Measurements from ENCODE around the gene RNU6-1. TPM values are rescaled to one million over a fixed set of nuclear protein-coding genes. Genes with fewer than 3 reads are reported as not detected.

RNU6-1 gene
- total RNA-seq, 1 experiment from 2014 or later: not detected

DNA sequence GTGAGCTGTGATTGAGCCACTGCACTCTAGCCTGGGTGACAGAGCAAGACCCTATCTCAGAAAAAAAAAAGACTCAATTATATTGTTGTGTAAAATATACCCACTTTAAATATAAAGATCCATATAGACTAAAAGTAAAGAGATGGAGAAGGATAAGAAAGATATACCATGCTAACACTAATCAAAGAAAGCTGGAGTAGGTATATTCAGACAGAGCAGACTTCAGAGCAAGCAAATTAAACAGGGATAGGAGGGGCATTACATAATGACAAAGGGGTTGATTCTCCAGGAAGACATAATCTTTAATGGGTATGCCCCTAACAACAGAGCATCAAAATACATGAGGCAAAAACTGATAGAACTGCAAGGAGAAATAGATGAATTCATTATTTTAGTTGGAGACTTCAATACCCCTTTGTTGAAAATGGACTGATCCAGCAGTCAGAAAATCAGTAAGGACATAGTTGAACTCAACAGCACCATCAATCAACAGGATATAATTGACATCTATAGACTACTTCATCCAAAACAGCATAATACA is 31.1 kb upstream of the RNU6-1 start:
- intact Hi-C loops (cut with micrococcal nuclease; ENCODE audit: unreplicated experiment): no loop called here
- no peaks in the 10 kb centered on the region for H3K4me1 Mint-ChIP-seq (ENCODE audit: low read depth, unreplicated experiment)
- H3K27me3 Mint-ChIP-seq (ENCODE audit: unreplicated experiment): peaks cover 7% of the 10 kb centered on the region
- TF ChIP-seq, protein P1, sequence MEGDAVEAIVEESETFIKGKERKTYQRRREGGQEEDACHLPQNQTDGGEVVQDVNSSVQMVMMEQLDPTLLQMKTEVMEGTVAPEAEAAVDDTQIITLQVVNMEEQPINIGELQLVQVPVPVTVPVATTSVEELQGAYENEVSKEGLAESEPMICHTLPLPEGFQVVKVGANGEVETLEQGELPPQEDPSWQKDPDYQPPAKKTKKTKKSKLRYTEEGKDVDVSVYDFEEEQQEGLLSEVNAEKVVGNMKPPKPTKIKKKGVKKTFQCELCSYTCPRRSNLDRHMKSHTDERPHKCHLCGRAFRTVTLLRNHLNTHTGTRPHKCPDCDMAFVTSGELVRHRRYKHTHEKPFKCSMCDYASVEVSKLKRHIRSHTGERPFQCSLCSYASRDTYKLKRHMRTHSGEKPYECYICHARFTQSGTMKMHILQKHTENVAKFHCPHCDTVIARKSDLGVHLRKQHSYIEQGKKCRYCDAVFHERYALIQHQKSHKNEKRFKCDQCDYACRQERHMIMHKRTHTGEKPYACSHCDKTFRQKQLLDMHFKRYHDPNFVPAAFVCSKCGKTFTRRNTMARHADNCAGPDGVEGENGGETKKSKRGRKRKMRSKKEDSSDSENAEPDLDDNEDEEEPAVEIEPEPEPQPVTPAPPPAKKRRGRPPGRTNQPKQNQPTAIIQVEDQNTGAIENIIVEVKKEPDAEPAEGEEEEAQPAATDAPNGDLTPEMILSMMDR (IDR thresholded peaks at IDR 0.05; ENCODE audit: unreplicated experiment): no peak
- H3K9me3 Mint-ChIP-seq (ENCODE audit: low read depth, unreplicated experiment): peaks cover 6% of the 10 kb centered on the region
- CTCF ChIA-PET: no interaction called here
- H3K4me3 Mint-ChIP-seq (ENCODE audit: low read depth, unreplicated experiment): no peak overlapping the region
- H3K36me3 Mint-ChIP-seq (ENCODE audit: insufficient read depth, unreplicated experiment): no peaks in the 10 kb centered on the region
- no TSS peak for BruUV-seq (replicated peaks)
- H3K27ac Mint-ChIP-seq (ENCODE audit: unreplicated experiment): no peak overlapping the region
- DNase-seq: no peak

DNA sequence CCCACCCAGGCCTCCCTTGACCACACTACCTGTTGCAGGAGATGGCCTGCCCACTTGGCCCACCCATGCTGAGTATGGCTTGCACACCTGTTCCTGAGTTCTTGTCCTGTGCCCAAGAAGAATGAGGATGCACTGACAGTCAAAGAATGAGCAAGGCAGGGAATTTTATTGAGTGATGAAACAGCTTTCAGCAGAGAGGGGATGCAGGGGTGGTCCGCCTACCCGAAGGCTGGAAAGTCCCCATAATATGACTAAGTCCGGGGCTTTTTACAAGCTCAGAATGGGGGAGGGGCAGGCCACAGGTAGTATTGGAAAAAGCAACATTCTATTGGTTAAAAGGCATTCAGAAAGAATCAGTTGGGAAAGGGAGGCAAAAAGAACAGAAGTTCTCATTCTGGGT is 29.9 kb upstream of the RNU6-1 start:
- Mint-ChIP-seq H3K4me1 (ENCODE audit: low read depth, unreplicated experiment) (no peaks in the 10 kb centered on the region), H3K36me3 (ENCODE audit: insufficient read depth, unreplicated experiment) (no peaks in the 10 kb centered on the region), H3K27me3 (ENCODE audit: unreplicated experiment) (peaks cover 14% of the 10 kb centered on the region), H3K4me3 (ENCODE audit: low read depth, unreplicated experiment) (no peak overlapping the region), H3K9me3 (ENCODE audit: low read depth, unreplicated experiment) (peaks cover 6% of the 10 kb centered on the region), H3K27ac (ENCODE audit: unreplicated experiment) (no peak overlapping the region)
- CTCF ChIA-PET: no interaction called here
- intact Hi-C loops (cut with micrococcal nuclease; ENCODE audit: unreplicated experiment): loop anchor here (10.0 kb wide), 1 partner anchor 95 kb away; no protein-coding TSS in a partner anchor
- TF ChIP-seq, protein P1 (IDR thresholded peaks at IDR 0.05; ENCODE audit: unreplicated experiment): no peak
- BruUV-seq (replicated peaks): no TSS peak
- no peak for DNase-seq

DNA sequence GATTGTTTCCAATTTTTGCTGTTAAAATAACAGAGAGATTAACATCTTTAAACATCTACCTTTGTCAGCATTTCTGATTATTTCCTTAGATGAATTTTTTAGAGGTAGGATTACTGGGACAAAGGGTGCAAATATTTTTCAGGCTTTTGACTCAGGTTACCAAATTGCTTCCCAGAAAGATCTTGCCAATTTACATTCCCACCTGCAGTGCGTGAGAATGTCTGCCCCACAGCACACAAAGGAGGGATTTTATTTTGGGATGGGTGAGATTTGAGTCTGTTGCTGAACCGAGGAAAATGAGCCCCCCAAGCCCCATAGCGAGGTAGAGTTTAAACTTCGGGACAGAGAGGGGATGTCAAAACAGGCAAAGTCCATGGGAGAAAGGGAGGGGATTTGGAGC is 25.9 kb upstream of the RNU6-1 start:
- CTCF ChIA-PET: no interaction called here
- Mint-ChIP-seq H3K27ac (ENCODE audit: unreplicated experiment) (no peak overlapping the region), H3K9me3 (ENCODE audit: low read depth, unreplicated experiment) (peaks cover 4% of the 10 kb centered on the region), H3K36me3 (ENCODE audit: insufficient read depth, unreplicated experiment) (no peaks in the 10 kb centered on the region), H3K4me3 (ENCODE audit: low read depth, unreplicated experiment) (no peak overlapping the region), H3K27me3 (ENCODE audit: unreplicated experiment) (peaks cover 14% of the 10 kb centered on the region), H3K4me1 (ENCODE audit: low read depth, unreplicated experiment) (peaks cover 10% of the 10 kb centered on the region)
- intact Hi-C loops (cut with micrococcal nuclease; ENCODE audit: unreplicated experiment): loop anchor here (10.0 kb wide), 1 partner anchor 99 kb away; no protein-coding TSS in a partner anchor
- no TSS peak for BruUV-seq (replicated peaks)
- TF ChIP-seq, protein P1 (IDR thresholded peaks at IDR 0.05; ENCODE audit: unreplicated experiment): no peak
- DNase-seq: no peak

DNA sequence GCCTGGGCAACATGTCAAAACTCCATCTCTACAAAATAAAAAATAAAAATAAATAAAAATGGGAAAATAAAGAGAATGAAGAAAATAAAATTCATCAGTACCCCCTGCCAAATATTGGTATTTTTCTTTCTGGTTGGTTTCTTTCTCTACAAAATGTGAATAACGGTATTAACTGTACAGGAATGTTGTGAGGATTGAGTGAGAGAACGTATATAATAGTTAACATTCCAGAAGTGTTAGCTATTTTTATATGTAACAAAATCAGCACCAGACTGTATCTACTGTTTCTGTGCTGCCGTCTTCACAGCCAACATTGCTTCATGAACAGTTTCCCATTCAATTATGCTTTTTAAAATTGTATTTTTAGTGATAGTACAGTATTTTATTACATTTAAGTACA is 25.5 kb upstream of the RNU6-1 start:
- Mint-ChIP-seq H3K9me3 (ENCODE audit: low read depth, unreplicated experiment) (peaks cover 4% of the 10 kb centered on the region), H3K27me3 (ENCODE audit: unreplicated experiment) (peaks cover 14% of the 10 kb centered on the region), H3K36me3 (ENCODE audit: insufficient read depth, unreplicated experiment) (no peaks in the 10 kb centered on the region), H3K27ac (ENCODE audit: unreplicated experiment) (no peak overlapping the region), H3K4me3 (ENCODE audit: low read depth, unreplicated experiment) (no peak overlapping the region), H3K4me1 (ENCODE audit: low read depth, unreplicated experiment) (peaks cover 10% of the 10 kb centered on the region)
- no TSS peak for BruUV-seq (replicated peaks)
- no peak for DNase-seq
- TF ChIP-seq, protein P1 (IDR thresholded peaks at IDR 0.05; ENCODE audit: unreplicated experiment): no peak
- intact Hi-C loops (cut with micrococcal nuclease; ENCODE audit: unreplicated experiment): loop anchor here (10.0 kb wide), 1 partner anchor 99 kb away; no protein-coding TSS in a partner anchor
- CTCF ChIA-PET: no interaction called here

All from Calu3 (cell line).